D721Med (cell line): ENCODE results near the gene FPR2.
"Not testable (repeated sequence)": the region's sequence is repeated elsewhere in the genome, so short reads cannot be mapped to it uniquely, and the experiment has no call there.

Experiments
- DNase-seq: peaks from one replicate; pipeline ENCODE4 v3.0.0; 2011; ENCODE audit warnings: low spot score; ENCODE audit not compliant: insufficient read length
- FAIRE-seq: peaks from 2 replicates; lab custom pipeline; 2011; peaks lifted over from hg19 to GRCh38; lab: Jason Lieb, UNC
- TF ChIP-seq, protein P1 (sequence below): IDR thresholded peaks from 2 replicates; pipeline ENCODE4 v1.5.1; 2012; ENCODE audit warnings: mild to moderate bottlenecking, control low read depth; ENCODE audit not compliant: insufficient read depth; ENCODE audit errors: missing control alignments

Gene FPR2

GRCh38 chr19:51729781-51730180 lies 31.2 kb upstream of the FPR2 start:
- no peak for DNase-seq
- no peak for FAIRE-seq

GRCh38 chr19:51733742-51734522 lies 27.0 kb upstream of the FPR2 start:
- no peak for FAIRE-seq
- TF ChIP-seq, protein P1, sequence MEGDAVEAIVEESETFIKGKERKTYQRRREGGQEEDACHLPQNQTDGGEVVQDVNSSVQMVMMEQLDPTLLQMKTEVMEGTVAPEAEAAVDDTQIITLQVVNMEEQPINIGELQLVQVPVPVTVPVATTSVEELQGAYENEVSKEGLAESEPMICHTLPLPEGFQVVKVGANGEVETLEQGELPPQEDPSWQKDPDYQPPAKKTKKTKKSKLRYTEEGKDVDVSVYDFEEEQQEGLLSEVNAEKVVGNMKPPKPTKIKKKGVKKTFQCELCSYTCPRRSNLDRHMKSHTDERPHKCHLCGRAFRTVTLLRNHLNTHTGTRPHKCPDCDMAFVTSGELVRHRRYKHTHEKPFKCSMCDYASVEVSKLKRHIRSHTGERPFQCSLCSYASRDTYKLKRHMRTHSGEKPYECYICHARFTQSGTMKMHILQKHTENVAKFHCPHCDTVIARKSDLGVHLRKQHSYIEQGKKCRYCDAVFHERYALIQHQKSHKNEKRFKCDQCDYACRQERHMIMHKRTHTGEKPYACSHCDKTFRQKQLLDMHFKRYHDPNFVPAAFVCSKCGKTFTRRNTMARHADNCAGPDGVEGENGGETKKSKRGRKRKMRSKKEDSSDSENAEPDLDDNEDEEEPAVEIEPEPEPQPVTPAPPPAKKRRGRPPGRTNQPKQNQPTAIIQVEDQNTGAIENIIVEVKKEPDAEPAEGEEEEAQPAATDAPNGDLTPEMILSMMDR, result no peak
- DNase-seq, result no peak

More at GRCh38 chr19:51729781-51730180, 31.2 kb upstream of the FPR2 start:
- TF ChIP-seq, protein P1, result no peak

DNA sequence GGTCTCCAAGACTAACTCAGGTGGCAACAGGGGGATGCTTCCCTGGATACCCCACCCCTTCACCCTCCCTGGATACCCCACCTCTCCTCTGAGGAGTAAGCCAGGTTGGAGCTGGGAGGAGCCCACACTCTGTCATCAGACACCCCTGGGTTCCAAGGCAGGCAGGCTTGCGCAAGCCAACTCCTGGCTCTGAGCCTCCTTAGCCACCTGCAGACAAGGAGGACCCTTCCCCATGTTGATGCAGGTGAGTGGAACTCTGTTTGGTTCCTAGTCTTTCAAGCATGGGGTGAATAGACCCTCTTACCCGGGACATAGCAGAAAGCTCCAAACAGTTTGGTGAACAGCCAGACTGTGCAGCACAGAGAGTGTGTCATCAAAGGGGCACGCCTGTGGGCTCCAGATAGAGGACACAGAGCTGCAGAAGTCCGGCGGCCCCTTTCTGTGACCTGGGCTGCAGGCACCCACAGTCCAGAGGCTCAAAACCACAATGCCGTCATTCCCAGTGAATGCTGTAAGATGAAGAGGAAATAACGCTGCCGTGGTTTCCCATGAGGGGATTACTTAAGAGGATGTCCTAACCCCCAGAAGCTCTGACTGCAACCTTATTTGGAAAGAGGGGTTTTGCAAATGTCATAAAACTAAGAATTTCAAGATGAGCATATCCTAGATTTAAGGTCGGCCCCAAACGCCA lies 25.1 kb upstream of the FPR2 start:
- FAIRE-seq (no peak), DNase-seq (no peak)
- TF ChIP-seq, protein P1, result no peak

- no peak for FAIRE-seq
Observed at GRCh38 chr19:51737389-51737788, 23.6 kb upstream of the FPR2 start.

GRCh38 chr19:51737924-51738323 lies 23.1 kb upstream of the FPR2 start:
- FAIRE-seq (no peak), DNase-seq (no peak)
- TF ChIP-seq, protein P1, result no peak

More at GRCh38 chr19:51737389-51737788, 23.6 kb upstream of the FPR2 start:
- TF ChIP-seq, protein P1, result no peak
- no peak for DNase-seq

DNA sequence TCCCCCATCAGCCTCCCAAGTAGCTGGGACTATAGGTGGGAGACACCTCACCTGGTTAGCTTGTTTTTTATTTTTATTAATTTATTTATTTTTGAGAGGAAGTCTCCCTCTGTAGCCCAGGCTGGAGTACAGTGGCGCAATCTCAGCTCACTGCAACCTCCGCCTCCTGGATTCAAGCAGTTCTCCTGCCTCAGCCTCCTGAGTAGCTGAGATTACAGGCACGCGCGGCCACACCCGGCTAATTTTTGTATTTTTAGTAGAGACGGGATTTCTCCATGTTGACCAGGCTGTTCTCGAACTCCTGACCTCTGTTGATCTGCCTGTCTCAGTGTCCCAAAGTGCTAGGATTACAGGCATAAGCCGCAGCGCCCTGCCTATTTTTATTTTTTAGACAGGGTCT lies 22.5 kb upstream of the FPR2 start:
- DNase-seq, FAIRE-seq: not testable (repeated sequence)

DNA sequence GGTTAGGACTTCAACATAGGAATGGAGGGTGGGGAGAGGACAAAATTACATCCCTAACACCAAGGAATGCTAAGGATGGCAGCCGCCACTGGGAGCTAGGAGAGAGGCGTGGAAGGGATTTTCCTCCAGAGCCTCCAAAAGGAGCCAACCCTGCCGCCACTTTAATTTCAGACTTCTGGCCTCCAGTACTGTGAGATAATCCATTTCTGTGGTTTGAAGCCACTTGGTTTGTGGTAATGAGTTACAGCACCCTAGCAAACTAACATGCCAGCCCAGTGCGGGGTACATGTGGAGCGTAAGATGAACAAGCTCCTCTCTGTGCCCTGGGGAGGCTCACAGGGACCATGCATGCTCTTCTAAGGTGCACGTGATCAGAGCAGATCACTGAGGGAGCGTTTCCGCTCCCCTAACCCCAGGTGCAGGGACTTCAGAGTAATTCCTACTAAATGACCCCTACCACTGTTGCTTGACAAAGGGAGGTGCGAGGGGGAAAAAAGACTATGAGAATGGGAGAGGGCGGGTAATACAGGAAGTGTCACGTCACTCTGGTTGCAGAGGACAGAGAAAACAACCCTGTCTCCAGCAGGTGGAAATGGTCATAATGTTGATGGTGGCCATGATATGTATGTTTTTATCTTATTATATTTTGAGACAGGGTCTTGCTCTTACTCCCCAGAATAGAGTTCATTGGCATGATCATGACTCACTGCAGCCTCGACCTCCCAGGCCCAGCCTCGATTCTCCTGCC lies 21.3 kb upstream of the FPR2 start:
- DNase-seq (no peak), FAIRE-seq (no peak)
- TF ChIP-seq, protein P1, result no peak
